NCI-H146 treated with DMSO at 0.1 percent for 48 hours (cell line): Measurements from ENCODE around the gene OR2F1.
"Not testable (repeated sequence)": the region's sequence is repeated elsewhere in the genome, so short reads cannot be mapped to it uniquely, and the experiment has no call there.

Experiments
- DNase-seq: peaks from one replicate; lab custom pipeline; 2025; ENCODE audit not compliant: unreplicated experiment; lab: John Stamatoyannopoulos, UW

Gene OR2F1

DNA sequence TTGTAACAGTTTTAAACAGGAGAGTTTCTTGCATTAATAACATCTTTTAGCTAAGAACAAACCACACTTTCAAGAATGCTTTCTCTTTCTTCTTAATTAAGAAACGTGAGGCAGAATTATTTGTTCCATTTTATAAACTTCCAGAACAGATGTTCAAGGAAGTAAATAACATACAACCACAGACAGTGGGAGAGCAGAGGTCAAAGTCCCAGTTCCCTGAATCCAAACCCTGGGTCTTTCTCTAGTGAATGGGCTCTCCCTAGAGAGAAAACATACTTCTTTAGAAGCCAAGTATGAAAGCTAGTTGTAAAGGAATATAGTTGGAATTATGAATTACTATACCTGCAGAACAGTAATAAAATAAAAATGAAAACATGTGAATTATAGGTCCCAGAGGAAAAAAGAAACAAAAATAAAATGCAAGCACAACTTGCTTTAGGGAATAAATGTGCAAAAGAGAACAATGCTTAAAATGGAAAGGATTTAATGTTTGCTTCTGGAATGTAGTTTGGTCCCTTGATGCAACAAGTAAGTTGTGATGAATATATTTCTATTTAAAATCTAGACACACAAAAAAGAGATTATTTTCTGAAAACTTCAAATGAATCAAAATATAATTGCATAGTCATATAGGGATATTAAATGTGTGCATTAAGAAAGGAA lies 51.5 kb downstream of the OR2F1 start:
- no peak for DNase-seq

- DNase-seq: no peak
Observed at GRCh38 chr7:144006692-144007042, 52.0 kb downstream of the OR2F1 start.

GRCh38 chr7:144009361-144009760 lies 54.7 kb downstream of the OR2F1 start:
- DNase-seq: no peak

DNA sequence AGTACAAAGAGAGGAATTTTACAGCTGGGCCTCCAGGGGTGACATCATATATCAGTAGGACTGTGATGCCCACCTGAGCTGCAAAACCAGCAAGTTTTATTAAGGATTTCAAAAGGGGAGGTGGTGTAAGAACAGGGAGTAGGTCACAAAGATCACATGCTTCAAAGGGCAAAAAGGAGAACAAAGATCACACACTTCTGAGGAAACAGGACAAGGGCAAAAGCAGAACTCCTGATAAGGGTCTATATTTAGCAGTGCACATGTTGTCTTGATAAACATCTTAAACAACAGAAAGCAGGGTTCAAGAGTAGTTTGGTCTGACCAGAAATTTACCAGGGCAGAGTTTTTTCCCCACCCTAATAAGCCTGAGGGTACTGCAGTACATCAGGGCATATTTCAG lies 55.4 kb downstream of the OR2F1 start:
- not testable (repeated sequence) for DNase-seq

- DNase-seq: not testable (repeated sequence)
Observed at GRCh38 chr7:144010821-144011220, 56.2 kb downstream of the OR2F1 start.

- DNase-seq: no peak
Observed at GRCh38 chr7:144011458-144012230, 57.0 kb downstream of the OR2F1 start.
